Measurements from ENCODE around the gene COMT.
A peak's percentile ranks its signal among the peaks of the same experiment; 100 is the strongest.
"Not testable (repeated sequence)": the region's sequence is repeated elsewhere in the genome, so short reads cannot be mapped to it uniquely, and the experiment has no call there.

Gene COMT

DNA sequence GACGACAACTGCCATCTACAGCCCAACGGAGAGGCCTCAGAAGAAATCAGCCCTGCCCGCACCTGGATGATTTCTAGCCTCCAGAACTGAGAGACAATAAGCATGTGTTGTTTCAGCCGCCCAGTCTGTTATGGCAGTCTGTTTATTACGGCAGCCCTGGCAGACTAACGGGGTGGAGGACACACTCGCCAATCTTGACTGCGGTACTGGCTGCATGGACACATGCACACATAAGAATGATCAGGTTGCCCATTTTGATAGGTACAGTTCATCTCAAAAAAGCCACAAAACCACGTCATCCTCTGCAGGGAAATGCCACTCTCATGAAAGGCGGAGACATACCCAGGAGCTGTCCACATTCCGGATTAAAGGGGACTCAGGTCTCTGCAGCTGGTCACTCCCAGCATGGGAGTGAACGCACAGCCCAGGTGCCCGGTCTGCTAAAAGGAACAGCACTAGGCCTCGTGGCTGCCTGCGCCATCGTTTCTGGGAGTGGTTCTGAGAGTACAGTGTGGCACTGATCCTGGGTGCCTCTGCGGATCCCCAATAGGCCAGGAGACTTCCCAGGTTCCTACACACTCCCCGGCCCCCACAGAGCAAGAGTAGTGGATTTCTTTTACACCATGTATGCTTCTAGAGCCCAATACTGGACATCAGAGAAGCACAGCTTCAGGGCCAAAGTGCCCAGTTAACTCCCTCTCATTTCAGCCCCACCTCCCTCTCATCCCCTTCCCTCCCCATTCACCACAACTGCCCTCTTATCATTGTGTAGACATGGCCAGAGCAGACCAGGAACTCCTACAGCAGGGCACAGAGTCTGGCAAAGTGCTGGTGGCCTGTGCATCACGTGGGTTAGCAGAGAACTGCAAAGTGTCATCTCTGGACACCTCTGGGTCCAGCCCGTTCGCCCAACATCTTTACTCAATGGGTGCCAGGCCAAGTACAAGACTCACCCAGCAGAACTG is 11.7 kb upstream of the COMT start:
- DNase-seq: no peak

DNA sequence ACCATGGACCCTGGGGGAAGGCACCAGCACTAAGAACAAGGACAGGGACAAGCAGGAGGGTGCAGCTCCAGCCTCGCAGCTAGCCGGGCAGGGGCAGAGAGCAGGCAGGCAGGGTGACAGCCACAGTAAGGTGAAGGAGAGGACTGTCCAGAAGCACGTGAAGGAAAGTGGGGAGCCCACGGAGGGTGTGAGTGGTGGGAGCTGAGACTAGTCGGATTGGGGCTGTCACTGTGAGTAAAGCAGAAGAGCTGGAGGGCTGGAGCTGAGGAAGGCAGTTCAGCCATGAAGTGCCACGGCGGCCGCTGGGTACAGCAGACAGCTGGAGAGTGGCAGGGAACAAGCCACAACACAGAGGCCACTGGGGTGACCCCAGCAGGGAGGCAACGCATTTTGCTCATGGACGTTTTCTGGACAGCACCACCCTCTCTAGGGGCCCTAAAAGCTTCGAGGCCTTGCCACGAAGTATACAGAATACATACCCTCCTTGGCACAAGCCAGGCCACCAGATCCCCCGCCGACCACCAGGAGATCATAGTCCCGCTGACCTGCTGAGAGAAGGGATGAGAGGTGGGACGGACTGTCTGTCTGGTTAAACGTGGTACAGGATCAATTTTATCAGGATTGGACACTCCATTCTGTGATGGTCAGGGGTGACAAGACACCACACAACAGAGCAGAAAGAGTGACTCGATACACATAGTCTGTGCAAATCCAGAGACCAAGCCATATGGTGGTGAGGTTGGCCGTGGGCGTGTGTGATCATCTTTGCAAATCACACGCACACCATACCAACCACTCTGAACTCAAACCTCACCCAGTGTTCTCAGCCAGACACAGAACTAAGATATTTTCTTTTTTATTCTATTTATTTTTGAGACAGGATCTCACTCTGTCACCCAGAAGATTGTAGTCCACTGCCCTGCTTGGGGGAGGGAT is 10.8 kb upstream of the COMT start:
- no peak for DNase-seq

DNA sequence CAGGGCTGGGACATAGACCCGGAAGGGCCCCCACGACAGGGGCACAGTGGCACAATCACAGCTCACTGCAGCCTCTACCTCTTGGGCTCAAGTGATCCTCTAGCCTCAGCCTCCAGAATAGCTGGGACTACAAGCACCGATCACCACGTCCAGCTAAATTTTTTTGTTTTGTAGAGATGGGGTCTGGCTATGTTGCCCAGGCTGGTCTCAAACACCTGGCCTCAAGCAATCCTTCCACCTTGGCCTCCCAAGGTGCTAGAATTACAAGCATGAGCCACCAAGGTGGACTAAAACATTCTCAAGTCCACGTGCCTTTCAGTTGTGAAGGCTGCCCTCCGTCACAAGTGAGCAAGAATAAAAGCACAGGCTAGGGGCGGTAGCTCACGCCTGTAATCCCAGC is 10.1 kb upstream of the COMT start:
- no peak for DNase-seq

DNA sequence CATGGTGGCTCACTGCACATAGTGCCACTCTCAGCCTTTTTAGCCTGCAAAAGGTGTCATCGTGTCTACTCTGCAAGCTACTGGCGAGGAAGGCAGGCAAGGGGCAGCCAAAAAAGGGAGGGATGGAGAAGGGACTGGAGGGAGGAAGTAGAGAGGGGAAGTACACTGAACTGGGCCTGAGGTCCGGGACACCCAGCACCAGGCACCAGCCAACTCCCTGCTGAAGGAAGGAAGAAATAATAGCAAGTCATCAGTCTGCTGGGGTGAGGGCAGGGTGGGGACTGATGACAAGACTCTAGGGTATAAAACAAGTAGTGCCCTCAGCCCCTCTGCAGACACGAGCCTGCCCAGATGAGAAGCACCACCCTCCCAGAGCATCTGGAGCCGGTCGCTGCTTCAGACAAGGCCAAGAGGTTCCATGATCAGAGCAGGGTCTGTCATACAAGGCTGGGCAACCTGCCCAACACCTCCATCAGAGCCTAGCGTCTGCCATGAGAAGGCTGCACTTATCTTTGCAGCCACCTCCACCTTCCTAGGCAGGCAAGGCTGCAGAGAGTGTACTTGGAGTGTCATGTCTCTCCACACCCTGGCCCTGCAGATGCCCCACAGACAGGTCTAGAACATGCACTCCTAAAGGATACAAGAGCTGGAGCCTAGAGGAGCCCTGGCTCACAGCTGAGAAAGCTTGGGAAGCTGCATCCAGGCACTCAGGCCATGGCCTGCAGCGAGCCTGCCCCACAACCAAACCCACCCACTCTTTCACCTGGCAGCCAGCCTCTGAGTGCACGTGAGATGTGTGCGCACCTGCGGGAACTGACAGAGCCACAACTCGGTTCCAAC is 9.0 kb upstream of the COMT start:
- DNase-seq: no peak

DNA sequence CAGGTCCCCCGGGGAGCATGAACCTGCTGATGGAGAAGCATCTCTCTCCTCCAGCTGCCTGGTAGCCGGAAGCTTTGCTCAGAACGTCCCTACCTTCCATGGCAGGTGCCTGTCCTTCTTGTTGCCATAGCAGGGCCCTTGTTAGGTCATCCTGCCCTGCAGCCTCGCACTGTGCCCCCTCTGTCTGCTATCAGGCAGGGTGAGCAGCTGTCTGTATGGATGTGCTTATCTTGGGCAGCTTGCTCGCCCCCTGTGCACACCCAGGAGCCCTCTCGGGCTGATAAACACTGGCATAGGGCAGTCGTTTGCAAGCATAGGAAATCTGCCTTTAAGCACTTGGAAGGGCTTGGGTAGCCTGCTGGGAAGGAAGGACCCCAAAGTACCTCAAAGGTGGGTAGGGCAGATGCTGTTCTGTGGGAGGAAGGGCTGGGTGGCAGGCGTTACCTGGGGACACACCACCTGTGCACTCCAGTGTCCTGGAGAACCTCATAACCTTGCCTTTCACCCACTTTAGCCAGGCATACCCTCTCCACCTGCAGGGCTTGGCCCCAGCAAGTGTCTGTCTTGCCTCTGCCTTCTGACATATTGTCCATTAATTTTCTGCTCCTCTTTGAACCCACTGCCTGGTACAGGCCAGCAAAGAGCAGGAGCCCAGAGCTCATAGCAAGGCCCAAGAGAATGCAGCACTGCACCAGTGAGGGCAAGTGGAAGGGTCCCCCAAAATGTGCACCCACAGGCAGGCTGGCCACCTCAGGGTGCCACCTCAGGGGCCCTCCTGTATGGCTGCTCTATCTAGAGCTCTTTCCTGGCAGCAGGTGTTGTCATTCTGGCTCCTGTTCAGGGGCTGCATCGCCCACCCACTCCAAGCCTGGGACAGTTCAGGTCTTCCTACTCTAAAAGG is 8.0 kb upstream of the COMT start:
- no peak for DNase-seq

DNA sequence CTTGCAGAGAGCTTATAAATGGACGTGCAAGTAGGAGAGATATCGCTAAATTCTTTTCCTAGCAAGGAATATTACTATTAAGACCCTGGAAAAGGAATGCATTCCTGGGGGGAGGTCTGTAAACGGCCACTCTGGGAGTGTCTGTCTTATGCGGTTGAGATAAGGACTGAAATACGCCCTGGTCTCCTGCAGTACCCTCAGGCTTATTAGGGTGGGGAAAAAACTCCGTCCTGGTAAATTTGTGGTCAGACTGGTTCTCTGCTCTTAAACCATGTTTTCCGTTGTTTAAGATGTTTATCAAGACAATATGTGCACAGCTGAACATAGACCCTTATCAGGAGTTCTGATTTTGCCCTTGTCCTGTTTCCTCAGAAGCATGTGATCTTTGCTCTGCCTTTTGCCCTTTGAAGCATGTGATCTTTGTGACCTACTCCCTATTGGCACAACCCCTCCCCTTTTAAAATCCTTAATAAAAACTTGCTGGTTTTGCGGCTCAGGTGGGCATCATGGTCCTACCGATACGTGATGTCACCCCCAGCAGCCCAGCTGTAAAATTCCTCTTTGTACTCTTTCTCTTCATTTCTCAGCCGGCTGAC is 6.4 kb upstream of the COMT start:
- not testable (repeated sequence) for DNase-seq

DNA sequence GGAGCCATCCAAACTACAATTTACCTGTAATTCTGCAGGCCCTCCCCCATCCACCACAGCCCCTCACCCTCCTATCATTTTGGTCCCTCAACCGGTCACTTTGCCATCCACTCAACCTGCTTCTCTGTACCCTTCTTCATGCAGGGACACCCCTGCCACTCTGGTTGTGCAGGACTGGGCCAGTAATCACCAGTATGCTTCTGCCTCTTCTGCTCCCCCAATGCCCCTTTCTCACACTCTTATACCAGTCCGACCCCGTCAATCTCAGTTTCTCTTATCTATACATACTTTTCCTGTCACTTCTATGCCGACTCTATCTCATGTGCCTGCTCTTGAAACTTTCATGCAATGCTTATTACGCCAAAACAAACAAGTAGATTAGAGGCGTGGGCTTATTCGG is 5.1 kb upstream of the COMT start:
- no peak for DNase-seq

DNA sequence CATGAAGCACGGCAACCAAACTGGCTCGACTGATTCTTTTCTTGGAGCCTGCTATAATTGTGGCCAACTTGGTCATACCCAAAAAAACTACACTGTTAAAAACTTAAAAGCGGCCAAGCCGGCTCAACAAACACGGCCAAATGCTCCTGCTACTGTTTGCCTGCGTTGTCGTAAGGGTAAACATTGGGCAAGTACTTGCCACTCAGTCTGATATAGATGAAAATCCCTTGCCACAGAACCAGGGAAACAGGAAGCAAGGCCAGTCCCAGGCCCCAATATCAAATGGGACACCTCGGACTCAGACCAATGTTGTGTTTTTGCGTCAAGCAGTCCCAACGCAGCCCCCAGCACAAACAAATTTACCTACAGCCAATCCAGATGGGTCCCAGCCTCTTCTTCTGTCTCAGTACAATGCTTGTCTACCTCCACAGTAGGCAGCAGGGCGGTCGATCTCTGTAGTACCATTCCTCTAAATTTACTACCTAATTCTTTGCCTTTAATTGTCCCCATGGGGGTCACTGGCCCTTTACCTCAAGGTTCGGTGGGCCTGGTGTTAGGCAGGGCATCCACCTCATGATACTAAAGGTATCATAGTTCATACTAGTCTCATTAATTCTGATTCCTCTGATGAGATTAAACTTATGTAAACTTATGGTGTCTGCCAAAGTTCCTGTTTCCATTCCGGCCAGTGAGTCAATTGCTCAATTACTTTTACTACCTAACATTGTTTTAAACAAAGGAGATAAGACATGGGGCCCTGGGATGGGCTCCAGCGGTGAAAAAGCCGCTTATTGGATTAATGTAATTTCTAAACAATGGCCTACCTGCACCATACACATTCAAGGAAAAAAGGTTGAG is 3.7 kb upstream of the COMT start:
- DNase-seq: no peak

DNA sequence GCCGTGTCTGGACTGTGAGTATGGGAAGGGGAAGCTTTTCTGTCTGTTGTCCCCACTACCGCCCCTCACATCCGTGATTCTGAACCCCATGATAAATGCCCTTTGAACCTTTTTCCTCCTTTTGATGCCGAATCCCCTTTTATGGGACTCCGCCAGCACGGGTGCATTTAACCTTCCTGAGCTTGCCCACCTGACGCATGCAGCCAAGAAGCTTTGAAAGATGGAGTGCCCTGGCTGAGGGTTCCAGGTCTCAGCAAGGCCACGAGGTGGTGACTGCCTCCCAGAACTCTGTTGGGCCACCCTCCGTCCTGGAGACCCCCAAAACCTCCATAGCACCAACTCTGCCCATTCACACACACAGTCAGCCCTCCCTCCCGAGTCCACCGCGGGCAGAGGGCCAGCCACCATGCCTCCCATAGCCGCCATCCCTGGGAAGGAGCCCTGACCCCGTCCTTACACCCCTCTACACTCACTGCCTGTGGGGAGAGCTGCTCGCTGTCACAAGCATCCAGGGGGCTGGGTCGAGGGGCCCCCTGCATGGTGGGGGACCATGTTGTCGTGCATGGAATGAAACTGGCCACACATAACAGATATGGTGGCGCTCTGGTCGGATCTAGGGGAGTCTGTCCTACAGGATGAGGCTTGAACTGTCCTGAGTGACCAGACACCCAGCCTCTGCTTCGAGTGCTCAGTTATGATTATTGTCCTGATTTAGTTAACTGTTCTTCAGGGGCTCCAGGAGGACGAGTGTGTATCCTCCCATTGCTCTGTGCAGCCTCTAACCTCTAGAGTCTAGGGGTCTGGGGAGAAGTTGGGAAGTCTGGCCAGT is 822 bp upstream of the COMT start:
- DNase-seq: no peak

DNA sequence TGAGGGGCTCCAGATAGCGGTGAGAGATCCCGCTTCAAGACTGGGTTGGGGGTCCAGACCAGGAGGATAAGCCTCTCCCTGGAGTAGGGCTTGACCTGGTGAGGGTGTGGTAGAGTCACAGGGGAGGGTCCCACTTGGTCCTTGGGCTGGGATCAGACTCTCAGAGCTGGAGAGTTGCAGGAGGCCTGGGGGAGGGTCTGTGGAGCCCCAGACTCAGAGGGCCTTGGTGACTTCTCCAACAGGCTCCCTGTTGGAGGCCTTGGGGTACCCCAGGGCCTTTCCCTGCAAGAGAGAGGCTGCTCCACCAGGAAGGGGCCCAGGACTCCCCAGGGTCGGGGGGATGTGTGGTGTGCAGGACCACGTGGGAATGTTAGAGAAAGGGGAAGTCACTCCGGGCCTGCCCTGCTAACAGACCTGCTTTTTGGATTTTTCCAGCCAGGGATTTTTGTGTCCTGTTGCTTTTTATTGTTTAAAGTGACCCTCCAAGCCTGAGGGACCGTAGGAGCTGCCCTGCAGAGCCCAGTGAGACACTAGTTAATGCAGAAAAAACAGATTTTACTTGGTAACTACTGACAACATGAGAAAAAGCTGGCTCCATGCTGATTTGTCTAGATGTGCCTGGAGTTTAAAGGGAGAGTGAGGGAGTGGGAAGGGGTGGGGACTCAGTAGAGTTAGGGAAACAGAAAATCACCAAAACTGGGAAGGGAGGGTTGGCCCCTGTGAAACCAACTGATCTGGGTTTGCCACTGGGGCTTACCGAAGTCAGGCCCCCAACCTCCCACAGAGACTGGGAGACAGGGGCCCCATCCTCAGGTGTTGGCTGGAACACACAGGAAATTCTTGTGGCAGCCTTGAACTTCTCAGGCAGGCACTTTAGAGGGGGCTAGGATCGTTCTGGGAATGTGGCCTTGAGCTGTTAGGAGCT is 847 bp downstream of the COMT start:
- no peak for DNase-seq

DNA sequence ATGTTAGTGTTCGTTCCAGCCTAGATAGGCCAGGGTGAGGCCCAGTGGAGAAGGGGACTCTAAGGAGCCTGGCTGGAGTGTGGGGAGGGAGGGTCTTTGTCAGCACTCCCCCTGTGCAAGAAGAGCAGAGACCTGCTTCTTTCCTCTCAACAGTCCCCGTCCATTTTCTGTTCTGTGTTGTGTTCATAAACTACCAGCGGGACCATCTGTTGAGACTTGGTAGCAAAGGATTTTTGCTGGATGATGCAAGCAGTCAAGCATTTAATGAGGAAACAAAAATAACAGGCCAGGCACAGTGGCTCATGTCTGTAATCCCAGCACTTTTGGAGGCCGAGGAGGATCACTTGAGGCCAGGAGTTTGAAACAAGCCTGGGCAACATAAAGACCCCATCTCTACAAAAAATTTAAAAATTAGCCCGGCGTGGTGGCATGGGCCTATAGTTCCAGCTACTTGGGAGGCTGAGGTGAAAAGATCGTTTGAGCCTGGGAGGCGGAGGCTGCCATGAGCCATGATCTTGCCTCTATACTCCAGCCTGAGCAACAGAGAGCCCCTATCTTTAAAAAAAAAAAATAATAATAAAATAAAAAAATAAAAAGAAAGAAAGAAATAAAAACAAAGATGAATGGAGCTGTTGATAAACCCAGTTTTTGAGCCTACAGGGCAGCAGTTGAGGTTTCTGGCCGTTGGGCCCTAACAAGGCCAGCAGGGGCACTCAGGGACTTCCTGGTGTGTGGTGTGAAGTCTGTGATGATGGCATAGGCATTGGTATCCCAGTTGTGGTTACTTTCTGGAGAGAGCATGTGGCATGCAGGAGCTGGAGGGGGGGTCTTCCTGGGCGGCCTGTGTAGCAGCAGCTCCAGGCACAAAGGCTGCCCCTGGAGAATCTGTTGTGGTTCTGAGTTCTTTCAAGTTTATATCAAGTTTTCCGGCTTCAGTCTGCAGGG is 1.8 kb downstream of the COMT start:
- DNase-seq: no peak

DNA sequence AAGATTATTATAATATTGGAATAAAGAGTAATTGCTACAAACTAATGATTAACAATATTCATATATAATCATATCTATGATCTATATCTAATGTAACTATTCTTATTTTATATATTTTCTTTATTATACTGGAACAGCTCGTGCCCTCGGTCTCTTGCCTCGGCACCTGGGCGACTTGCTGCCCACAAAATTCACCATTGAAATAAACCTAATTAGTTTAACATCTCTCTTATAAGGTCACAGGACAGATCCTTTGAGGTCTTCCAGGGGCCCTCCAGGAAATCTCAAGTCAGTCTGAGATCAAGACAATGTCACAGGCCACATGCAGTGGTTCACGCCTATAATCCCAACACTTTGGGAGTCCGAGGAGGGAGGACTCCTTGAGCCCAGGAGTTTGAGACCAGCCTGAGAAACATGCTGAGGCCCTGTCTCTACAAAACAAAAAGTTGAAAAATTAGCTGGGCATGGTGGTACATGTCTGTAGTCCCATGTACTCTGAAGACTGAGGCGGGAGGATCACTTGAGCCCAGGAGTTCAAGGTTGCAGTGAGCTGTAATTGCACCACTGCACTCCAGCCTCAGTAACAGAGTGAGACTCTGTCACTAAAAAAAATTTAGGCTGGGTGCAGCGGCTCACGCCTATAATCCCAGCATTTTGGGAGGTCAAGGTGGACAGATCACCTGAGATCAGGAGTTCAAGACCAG is 6.6 kb downstream of the COMT start:
- no peak for DNase-seq

DNA sequence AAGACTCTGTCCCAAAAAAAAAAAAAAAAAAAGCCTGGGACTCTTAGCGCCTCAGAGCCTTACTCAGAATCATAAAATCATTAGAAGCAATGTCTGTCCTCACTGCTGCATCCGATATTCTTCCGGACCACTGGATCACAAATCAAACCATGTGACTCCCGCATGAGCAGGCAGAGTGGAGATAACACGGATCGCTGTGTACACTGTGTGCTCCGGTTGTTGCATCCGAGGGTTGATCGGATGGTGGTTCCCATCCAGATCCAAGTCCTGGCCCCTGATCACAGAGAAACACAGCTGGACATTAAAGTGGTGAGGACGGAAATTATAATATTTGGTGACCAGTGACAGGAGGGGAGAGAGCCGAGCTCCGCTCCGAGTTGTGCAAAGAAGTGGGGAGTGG is 9.8 kb downstream of the COMT start:
- no peak for DNase-seq

DNA sequence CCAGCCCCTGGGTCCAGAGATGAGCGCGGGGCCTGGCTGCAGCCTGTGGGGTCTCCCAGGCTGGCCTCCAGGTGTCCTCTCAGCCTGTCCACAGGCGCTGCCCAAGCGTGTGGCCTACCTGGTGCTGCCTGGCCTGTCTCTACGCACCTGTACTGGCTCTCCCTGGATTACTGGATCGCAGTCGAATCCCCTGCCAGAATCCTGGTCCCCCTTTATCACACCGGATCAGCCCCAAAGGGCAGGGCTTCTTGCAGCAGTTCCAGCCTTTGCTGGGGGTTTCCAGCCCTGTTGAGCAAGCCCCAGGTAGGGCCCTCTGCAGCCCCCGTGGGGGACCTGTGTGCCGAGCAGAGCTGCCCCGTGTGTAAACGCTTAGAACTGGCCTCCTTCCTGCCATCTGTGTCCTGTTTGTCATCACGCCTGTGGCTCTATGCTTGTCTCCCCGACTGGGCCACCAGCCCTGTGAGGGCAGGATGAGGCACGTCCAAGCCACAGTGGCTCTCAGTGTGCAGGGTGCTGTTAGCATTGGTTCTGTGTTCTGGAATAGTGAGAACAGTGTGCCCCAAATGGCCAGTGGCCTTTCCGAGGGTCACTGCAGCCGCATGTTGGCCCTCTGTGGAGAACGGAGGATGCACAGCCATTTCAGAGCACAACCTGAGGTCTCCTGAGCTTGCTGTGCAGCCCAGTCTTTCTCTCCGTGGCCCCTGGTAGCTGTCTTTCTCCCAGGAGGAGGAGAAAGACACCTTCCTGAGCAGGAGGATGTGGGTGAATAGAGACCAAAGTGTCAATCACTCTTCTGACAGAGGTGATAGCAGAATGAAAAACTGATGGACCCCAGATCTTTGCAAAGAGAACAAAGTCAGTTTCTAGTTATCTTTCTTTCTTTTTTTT is 13.9 kb downstream of the COMT start:
- peak in 1 of 2 donors; percentile 13 for DNase-seq

DNA sequence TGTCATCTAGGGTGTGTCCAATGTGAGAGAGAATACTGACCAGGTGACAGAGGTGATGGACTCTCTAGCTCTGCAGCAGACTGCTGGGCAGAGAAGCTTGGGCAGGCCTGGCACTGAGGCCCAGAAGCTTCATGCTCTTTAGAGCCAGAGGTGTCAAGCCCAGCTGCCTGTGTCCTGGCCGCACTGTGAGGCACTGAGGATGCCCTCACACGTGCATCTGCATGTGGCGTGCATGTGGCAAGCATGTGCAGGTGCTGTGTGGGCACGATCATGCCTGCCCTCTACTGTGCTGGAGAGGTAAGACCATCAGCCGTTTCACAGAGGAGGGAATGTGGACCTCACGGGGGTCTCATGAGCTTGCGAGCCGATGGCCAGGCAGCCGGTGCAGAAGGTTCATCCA is 15.9 kb downstream of the COMT start:
- no peak for DNase-seq

Data from CD4-positive, alpha-beta T cell treated with Interferon alpha-2 for 1 hour (primary cell).